NCI-H1930 (cell line): Measurements from ENCODE around the gene PLPPR1.
"Not testable (repeated sequence)": the region's sequence is repeated elsewhere in the genome, so short reads cannot be mapped to it uniquely, and the experiment has no call there.

Source experiments
- DNase-seq, 2 experiments: peaks; one replicate each; lab custom pipeline; 2025; lab: John Stamatoyannopoulos, UW

The PLPPR1 gene

DNA sequence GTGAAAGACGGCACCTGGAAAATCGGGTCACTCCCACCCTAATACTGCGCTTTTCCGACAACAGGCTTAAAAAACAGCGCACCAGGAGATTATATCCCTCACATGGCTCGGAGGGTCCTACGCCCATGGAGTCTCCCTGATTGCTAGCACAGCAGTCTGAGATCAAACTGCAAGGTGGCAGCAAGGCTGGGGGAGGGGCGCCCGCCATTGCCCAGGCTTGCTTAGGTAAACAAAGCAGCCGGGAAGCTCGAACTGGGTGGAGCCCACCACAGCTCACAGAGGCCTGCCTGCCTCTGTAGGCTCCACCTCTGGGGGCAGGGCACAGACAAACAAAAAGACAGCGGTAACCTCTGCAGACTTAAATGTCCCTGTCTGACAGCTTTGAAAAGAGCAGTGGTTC is 262.5 kb downstream of the PLPPR1 start:
- not testable (repeated sequence) for DNase-seq

DNA sequence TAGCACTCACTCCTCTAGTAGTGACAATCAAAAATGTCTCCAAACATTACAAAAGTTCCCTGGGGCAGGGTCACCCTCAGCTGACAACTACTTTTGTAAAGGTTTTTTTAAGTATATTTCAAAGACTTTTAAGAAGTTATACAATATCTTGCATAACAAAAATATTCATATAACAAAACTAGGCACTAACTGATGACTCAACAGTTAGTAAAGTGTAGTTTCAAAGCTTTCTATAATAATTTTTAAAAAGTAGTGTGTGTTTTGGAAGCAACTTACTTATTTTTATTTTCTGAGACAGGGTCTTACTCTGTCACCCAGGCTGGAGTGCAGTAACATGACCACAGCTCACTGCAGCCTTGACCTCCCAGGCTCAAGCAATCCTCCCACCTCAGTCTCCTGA is 271.4 kb downstream of the PLPPR1 start:
- no peak for DNase-seq

DNA sequence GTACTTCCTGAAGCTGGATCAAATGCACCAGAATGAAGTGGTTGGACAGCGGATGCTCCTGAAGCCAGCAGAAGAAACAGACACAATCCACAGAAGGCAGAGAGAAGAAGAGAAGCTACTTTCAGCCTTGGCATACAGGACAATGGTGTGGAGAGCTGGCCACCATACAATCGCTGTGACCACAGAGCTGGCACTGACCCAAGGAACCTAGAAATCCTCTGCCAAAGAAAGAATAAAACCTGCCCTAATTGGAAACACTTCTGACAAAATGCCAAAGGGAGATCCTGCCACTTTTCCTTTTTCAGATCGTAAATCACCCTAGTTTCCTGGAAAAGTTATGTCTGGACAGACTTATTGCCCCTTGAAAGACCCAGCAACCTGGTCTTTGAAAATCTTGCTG is 278.5 kb downstream of the PLPPR1 start:
- DNase-seq, result no peak

DNA sequence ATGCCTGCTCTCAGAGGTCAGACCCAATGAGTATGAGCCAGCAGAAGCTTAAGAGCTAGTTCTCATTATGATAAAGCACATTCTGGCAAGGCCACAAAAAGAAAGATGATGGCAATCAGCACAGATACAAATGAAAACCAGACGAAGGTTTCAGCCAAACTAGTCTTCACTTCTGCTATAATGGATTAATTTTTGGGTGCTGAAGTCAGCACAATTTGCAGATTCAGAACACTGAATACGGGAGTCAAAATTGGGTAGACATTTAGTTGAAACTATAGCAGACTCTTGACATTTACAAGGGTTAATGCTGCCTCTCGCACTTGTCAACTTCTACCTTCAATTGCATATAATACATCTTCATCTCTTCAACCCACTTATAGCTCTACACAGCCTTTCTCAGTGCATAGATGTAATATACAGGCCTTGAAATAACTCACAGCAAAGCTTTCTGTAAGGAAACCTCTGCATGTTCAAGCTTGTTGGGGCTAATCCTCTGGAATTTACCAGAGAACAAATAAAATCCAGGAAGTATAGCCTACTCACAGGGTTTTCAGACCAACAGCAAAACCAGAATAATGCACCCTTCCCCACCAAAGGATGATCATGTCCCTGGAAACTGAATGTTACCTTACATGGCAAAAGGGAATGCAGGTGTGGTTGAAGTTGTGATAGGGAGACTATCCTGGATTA is 279.1 kb downstream of the PLPPR1 start:
- no peak for DNase-seq

DNA sequence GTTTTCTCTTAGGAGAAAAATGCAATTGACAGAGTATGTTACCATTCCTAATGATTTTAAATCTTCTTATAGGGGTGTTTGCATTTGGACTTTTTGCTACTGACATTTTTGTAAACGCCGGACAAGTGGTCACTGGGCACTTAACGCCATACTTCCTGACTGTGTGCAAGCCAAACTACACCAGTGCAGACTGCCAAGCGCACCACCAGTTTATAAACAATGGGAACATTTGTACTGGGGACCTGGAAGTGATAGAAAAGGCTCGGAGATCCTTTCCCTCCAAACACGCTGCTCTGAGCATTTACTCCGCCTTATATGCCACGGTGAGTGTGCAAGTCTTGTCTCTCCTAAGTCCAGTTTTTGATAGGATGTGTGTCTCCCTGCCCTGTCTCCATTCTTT is 280.6 kb downstream of the PLPPR1 start:
- DNase-seq, result no peak

DNA sequence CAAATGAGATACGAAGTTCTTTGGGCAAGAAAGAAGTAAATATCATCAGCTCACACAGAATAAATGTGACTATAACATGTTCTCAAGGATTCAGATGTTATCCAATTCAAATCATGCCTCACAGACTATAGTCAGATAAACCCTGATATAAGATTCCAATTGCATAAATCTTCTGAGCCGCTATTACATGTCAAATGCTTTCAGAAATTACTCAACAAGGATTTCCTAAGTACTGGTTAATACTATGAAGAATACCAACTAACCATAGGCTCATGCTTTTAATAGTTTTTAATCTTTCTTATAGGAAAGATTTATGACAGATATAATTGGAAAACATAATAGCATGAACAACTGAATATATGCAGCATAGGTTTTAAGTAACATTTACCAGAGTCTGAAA is 282.7 kb downstream of the PLPPR1 start:
- no peak for DNase-seq

DNA sequence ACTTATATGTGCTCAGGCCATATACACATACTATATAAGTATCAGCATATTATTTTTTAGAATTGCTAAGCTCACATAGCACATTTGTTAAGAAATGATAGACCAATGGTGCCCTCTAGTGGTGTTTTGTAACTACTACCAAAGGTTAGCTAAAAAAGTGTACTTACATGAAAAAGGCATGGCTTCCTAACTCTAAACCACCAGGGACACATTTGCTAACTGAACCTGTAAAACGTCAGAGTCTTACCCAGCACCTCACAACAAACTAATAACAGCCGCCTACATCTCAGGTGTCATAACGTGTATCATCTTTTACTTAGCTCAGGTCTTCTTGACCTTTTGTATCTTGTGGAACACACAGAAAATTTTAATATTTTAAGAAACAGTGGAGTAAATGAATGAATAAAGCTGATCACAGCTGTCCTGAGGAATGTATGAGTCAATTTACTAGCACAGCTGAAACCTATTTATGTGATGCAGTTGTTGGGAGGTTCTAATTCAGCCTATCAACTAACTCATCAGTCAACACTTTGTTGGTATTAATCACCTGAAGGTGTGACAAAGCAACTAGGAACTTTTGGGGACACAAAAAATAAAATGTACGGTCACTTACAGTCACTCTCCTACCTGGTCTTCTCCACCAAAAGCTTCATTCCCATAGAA is 283.4 kb downstream of the PLPPR1 start:
- DNase-seq, result peak; percentile 35 to 69

DNA sequence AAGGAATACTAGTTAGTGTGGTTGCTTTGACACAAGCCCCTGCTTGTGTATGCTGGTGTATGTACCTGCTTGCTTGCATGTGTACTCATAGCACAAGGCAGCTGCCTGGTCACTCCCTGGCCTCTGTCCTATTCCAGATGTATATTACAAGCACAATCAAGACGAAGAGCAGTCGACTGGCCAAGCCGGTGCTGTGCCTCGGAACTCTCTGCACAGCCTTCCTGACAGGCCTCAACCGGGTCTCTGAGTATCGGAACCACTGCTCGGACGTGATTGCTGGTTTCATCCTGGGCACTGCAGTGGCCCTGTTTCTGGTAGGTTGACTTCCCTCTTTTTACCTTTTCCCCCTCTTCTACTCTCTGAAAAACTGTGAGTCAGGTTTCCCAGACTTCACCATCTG is 284.1 kb downstream of the PLPPR1 start:
- DNase-seq, result no peak

DNA sequence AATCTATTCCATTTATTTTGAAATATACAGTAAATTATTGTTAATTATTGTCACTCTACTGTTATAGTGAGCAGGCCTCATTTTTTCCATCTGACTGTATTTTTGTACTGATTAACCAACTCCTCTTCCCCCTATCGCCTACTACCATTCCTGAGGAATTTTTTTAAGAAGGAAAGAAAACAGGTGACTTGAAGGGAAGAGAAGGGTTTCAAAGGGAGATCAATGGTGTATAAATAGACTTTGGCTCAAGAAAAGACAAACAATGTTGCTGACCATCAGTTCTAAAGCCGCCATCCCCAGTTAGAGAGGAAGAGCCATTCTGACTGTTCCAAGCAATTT is 286.6 kb downstream of the PLPPR1 start:
- no peak for DNase-seq

DNA sequence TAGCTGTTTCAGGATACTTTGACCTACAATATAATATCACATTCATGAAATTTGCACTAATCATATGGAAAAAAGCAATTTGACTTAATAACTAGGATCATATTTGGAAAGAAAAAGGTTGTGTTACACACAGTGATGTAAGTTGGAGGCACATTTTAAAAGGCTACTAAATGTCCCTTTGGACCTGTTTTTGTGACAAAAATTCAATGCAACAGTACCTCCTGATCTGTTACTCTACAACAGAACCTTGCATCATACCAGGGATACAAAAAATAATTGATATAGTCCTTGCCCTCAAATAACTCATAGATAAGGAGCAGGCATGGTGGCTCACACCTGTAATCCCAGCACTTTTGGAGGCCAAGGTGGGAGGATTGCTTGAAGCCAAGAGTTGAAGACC is 289.2 kb downstream of the PLPPR1 start:
- DNase-seq, result no peak

DNA sequence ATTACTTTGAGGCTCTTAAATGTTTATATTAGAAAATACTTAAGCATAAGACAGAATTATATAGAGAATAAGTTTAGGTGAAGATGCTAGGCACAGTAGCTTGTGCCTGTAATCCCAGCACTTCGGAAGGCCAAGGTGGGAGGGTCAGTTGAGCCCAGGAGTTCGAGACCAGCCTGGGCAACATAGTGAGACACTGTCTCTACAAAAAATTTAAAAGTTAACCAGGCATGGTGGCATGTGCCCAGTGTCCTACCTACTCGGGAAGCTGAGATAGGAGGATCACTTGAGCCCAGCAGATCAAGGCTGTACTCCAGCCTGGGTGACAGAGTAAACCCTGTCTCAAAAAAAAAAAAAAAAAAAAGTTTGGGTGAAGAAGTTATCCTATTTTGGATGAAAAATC is 294.6 kb downstream of the PLPPR1 start:
- no peak for DNase-seq

DNA sequence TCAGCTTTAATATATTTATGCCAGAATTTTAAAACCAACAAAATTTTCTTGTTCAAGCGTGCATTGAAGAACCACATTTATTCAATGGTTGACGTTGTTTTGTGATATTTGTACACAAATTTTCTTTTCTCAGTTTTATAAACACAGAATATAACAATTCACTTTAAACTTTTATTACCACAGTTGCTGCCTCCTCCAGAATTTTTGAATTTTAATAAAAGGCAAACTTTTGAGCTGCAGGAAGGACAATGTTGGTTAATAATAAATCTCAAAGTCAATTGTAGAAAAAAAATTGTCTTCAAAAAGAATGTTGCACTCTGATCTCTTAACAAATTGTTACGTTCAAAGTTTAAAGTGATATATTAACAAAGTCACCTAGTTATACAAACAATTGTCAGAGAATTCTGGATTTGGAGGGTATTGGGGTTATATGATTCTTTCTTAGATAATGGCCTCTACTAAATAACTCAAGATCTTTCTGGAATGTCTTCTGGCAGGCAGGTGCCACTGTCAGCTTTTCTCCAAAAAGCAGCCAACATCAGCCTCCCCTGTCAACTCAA is 295.8 kb downstream of the PLPPR1 start:
- DNase-seq, result no peak

DNA sequence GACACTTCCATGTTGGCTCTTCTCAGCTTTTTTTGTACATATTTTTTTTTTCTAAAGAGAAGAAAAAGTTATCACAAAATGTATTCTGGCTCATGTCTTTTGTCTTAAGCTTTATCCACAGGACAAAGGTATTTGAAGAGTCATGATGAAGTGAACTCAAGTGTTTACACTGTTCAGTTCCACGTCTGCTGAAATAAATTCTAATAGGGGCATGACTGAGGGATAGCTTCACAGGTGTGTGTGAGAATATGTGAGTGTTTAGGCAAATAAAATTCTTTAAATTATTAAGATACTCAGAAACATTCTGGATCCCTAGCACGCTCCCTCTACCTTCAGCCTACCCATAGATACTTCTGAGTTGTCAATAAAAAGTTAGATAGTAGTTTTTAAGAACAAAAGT is 296.5 kb downstream of the PLPPR1 start:
- no peak for DNase-seq

DNA sequence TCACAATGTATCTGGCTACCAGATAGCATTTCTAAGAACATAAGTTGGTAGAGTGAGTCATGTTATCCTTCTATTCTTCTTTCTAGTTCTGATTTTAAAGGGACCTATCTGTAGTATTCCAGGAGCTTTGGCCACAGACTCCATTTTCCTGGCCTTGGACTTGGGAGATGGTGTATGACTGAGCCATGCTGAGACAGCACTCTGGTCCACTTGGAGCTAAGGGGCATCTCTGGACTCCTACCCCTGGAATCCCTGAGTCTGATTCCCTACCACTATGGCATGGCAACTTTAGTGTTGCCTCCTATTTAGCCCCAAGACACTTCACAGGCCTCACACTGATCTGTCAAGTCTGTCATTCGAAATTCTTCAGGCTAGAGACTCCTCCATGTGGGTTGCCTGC is 297.5 kb downstream of the PLPPR1 start:
- DNase-seq, result no peak

DNA sequence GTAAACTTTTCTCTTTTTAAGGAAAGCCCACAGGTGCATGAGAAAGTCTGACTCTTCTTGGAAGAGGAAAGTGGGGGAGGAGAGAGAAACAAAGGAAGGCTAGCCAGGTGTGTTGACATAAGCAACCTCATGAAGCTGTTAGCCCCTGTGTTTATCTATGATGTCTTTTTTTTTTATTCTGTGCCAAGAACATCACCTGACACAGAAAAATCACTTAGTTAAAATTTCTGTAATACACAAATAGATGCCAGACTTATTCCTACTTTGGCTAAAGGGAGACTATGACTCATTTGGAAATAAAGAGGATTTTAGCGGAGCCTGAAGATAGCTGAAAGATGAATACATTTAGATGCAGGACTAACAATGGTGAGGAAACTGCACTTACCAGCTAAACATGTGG is 298.0 kb downstream of the PLPPR1 start:
- no peak for DNase-seq

DNA sequence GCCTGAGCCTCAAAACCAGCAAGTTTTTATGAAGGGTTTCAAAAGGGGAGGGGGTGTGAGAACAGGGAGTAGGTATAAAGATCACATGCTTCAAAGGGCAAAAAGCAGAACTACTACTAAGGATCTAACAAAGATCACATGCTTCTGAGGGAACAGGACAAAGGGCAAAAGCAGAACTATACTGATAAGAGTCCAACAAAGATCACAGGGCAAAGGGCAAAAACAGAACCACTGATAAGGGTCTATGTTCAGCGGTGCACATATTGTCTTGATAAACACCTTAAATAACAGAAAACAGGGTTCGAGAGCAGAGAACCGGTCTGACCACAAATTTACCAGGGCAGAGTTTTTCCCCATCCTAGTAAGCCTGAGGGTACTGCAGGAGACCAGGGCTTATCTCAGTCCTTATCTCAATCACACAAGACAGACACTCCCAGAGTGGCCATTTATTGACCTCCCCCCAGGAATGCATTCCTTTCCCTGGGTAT is 298.9 kb downstream of the PLPPR1 start:
- not testable (repeated sequence) for DNase-seq

DNA sequence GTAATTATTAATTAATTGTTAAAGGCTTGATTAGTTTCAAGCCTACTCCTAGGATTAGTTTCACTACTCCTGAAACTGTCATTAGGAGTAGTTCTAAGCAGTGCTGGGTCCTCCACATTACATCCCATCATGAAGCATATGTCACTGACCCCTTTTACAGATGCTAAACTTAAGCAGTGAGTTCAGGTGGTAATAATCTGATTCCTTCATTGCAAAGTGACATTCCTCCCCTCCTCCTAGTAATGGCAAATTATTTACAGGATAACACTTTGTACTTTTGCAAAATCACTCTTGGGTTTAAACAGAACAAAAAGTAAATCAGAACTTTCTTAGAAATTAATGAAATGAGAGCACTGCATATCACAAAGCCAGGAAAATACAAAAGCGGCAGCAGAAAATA is 303.8 kb downstream of the PLPPR1 start:
- DNase-seq, result no peak

DNA sequence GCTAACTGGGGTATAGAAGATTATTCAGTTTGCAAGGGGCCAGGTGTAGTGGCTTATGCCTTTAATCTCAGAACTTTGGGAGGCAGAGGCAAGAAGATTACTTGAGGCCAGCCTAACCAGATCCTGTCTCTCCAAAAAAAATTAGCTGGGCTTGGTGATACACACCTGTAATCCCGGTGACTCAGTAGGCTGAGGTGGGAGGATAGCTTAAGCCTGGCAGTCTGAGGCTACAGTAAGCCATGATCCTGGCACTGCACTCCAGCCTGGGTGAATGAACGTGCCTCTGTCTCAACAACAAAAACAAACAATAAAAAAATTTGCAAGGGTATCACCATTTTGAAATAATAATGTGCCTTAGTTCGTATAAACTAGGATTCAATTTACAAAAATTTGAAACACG is 305.0 kb downstream of the PLPPR1 start:
- DNase-seq, result no peak

DNA sequence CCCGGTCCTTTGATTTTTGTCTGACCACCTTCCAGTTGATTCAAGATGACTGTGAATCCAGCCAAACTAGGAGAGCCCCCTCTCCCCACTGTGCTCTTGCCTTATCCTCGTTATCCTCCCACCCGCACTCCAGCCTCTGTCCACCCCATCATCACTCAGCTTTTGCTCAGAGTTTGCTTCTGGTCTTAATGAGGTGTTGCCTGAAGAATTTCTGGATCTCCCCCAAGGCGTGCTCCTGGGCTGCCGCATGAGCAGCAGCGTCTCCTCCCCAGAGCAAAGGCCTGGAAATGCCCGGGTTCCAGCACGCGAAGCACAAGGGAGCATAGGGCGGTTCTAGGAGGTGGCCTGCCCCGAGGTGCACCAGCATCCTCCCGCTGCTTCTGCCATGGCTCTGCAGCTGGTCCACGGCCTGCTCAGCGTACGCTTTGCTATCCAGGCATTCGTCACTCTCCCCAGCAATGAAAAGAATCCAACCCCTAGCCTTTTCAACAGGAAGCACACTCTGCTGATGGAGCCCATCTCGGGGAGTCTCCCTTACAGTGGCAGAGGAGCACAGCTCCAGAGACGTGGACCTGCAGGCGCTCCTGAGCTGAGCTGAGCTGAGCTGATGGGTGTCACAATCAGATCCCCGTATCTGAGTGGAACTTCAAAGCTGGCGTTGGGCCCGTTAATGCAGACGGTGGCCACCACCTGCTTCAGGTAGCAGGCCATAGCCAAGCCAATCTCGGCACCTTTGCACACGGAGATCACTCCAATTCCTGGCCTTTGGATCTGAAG is 305.6 kb downstream of the PLPPR1 start:
- no peak for DNase-seq

DNA sequence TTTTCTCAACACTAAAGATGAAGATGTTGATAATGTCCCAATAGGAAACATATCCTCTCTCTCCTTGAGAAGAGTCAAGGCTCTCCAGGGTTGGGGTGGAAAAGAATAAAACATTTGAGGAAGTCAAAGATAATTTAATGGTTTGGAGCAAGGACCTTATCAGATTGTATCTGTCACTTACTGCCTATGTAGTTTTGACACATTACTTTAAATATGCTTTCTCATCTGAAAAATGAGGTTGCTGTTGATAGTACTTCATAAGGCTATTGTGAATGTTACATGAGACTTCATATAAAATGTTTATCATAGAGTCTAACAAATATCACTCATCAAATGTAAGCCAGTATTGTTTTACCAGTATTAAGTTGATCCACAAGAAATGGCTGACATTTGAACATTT is 307.6 kb downstream of the PLPPR1 start:
- DNase-seq, result no peak

DNA sequence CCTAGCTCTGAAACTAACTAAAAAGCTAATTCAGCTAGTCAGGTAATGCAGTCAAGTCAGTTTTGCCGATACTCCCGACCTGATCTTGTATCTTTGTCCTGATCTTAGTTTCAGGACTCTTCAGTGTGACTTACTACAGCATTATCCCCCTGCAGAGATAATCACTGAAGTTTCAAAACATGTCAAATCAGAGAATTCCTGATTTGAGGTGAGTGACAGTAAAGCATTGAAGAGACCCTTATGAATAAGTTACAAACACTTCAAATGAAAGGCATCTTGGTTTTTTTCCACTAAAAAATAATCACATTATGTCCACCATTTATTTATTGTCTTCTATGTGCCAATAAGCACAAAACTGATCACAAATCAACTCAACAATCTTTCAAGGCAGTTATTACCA is 308.7 kb downstream of the PLPPR1 start:
- no peak for DNase-seq

DNA sequence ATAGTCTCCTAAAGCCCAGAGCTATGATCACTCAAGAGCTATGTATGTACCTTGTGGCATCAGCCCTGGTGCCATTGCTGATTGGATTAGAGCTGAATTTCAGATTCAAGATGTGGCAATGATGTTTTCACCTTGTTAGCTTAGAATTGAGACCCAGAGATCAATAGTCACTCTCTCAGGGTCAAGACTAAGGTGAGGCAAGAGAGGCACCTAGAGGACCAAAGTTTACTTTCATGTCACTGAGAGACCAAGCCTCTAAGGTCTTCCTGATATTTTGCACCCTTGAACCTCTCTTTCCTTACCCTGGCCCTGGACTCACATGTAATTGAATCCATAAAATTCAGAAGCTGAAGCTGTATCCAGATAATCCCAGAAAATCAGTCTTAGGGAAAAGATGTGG is 313.4 kb downstream of the PLPPR1 start:
- DNase-seq, result no peak

DNA sequence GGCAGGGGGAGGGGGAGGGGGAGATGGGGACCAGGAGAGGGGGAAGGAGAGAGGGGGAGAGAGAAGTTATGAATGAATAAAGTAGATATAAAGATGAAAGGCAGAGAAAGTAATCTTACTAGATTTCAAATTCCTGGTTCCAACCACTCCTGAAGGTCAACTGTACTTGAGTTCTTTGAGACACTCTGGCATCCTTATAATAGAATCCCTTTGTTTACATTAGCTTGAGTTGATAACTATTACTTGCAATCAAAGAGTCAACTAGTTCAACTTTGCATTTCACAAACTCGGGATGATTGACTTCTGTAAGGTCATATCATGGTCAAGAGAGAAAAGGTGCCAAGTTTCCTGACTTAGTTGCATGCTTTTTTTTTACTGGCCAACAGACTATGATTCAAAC is 314.1 kb downstream of the PLPPR1 start:
- no peak for DNase-seq
